RKO (cell line): ENCODE data around the gene ZNF576.
A peak's percentile ranks its signal among the peaks of the same experiment; 100 is the strongest.
"Not testable (repeated sequence)": the region's sequence is repeated elsewhere in the genome, so short reads cannot be mapped to it uniquely, and the experiment has no call there.

Experiments used
- DNase-seq: peaks from one replicate; pipeline ENCODE4 v3.0.0-alpha.2; 2016; ENCODE audit warnings: low spot score

The ZNF576 gene

GRCh38 chr19:43599635-43600295 lies 3.4 kb downstream of the ZNF576 start:
- no peak for DNase-seq

- DNase-seq, result not testable (repeated sequence)
These were observed 3.9 kb downstream of the ZNF576 start for GRCh38 chr19:43600326-43600725.

GRCh38 chr19:43605875-43606568 lies 9.6 kb downstream of the ZNF576 start:
- DNase-seq, result no peak

- DNase-seq, result no peak
These were observed 10.3 kb downstream of the ZNF576 start for GRCh38 chr19:43606569-43607229.

- no peak for DNase-seq
These were observed 11.1 kb downstream of the ZNF576 start for GRCh38 chr19:43607238-43608205.

DNA sequence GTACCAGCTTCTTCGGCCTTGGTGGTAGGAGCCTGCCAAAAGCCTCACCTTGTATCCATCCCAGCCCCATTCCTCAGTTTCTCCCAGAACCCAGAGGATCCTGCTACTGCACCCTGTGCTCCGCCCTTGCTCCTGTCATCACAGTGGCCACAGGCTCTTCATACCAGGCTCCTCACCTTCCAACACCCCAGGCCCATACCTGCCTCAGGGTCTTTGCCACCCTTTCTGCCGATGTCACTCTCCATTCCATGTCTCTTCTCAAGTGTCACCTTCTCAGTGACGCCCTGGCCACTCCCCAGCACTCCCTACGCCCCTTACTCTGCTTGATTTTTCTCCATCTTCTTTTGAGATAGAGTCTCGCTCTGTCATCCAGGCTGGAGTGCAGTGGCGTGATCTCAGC lies 13.5 kb downstream of the ZNF576 start:
- no peak for DNase-seq

DNA sequence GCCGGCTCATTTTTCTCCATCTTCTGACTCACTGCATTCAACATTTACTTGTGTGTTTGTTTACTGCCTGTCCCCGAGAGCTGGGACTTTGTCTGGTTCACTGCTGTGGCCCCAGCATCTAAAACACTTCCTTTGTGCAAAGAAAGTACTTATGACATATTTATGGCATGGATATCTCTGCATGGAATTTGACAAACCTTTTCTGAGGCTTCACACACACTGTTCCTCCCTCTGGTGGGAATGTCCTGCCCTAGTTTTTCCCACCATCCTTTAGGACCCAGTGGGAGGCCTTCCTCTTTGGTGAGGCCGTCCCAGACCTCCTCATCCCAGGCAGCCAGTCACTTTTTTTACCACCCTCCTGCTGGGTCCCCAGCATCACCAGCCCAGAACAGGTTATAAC lies 14.1 kb downstream of the ZNF576 start:
- no peak for DNase-seq

GRCh38 chr19:43611788-43612187 lies 15.4 kb downstream of the ZNF576 start, which contains the start of gene SRRM5:
TSS of gene SRRM5 (plus strand) at chr19:43612088. CDS start at chr19:43612122, 34 bp downstream.
- no peak for DNase-seq

GRCh38 chr19:43612374-43612773 lies 16.0 kb downstream of the ZNF576 start:
- DNase-seq, result no peak

DNA sequence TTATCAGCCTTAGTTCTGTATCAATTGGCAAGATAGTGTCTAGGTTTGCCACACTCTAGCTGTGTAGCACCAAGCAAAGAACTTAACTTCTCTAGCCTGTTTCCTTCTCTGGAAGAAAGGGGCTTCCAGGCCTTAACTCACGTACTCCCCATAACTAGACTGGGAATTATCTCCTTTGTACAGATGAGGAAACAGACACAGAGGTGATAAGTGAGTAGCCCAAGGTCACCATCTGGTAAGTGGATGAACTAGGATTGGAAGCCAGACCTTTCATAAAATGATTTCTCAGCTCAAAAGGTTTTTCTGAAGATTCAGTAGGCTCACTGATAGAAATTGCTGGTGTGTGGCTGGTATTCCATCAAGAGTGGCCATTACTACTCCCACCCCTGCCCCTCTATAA lies 19.9 kb downstream of the ZNF576 start:
- no peak for DNase-seq

DNA sequence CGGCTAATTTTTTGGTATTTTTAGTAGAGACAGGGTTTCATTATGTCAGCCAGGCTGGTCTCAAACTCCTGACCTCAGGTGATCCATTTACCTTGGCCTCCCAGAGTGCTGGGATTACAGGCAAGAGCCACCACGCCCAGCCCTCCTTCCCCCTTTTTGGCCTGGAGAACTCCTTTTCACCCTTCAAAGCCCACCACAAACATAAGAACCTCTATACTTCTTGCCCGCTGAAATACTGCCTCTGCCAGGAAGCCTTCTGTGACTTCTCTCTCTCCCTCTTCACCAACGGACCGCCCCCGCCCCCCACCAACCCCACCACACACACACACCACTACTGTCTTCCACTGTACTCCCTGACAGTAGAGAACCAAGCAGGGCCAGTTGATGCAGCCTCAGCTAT lies 20.6 kb downstream of the ZNF576 start:
- DNase-seq, result no peak

GRCh38 chr19:43618921-43619261 lies 22.5 kb downstream of the ZNF576 start:
- peak; percentile 43 for DNase-seq

GRCh38 chr19:43619262-43620060 lies 23.1 kb downstream of the ZNF576 start, which contains the start of gene ZNF428:
TSS of gene ZNF428 (minus strand) at chr19:43619629. CDS start at chr19:43614304, 5,325 bp downstream.
- DNase-seq, result peak; percentile 88

DNA sequence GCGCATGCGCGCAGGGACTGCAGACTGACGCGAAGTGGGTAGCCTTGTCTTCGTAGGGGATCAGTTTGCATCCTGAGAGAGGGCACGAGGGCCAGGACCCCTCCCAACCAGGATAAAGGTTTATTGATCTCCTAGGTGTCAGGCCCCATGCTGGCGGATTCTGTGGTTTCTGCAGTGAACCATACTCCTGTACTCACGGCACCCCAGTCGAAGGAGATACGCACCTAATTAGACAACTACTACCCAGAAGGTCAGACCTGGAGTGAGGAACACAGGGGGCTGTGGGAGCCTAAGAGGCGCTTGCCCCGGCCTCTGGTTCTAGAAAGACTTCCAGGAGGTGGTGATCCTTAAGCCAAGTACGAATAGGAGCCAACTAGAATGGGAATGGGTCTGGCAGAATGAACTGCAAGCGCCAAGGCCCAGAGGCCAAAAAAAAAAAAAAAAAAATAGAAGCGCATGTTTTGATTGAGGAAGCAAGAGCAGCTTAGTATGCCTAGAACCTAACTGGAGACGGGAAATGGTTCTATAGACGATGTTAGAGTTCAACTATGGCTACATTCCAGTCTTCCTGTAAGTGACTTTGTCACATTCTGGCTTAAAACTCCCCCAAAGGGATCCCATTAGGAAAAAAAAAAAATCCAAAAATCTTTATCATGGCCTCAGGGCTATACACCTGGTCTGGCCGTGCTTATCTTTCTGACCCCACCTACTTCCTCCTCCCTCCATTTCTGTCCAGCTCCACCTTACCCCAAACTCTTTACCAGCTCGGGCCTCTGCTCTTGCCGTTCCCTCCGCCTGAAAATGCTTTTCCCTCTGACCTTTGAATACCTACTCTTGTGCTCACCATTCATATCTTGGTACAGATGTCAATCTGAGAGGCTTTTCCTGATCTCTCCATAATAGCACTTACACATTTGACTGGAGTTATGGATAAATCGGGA lies 23.9 kb downstream of the ZNF576 start:
- no peak for DNase-seq

GRCh38 chr19:43622070-43622469 lies 25.7 kb downstream of the ZNF576 start:
- DNase-seq, result no peak

GRCh38 chr19:43622956-43623355 lies 26.6 kb downstream of the ZNF576 start:
- no peak for DNase-seq

GRCh38 chr19:43623889-43624670 lies 27.7 kb downstream of the ZNF576 start:
- DNase-seq, result no peak

DNA sequence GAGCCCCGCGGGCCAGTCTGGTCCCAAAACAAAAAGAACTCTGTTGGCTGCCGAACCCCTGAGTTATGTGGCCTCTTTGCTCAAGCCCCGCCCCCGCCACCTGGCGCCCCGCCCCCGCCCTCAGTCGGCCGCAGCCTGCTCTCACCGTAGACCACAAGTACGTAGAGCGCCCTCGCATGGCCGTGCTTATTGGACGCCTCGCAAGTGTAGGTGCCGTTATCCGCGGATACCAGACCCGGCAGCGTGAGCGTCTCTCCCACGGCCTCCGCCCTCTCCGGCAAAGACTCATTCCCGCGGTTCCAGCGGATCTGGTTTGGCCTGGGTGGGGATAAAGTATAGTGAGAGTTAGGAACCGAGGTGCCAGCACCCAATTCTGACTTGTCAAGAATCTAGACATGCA lies 28.5 kb downstream of the ZNF576 start:
- no peak for DNase-seq

DNA sequence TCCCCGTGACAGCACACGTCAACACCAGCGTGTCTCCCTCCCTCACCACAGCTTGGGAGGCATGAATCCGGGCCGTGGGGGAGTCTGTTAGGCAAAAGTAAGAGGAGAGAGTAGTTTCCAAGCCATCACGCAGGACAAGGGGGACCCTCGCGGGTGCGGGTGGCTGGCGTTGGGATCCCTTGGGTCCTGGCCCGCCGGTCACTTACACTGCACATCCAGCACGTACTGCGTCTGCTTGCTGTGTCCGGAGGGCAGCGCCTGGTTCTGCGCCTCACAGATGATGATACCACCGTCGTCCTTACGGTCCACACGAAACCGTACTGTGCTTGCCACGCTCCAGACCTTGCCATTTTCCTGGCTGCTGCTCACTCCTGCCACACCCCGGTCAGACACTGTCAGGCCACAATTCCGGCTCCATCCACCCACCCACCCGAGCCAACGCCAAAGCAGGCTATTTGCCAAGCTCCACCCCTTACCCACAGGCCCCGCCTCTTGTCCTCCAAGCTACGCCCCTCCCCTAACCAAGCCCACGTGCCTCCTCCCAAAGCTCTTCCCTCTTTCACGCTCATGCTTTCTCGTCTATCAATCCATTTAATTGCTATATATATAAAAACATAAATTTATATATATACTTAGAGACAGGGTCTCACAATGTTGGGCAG lies 29.7 kb downstream of the ZNF576 start:
- DNase-seq, result no peak
